ENCODE measurements around the gene RB1.

- TF ChIP-seq CTCF (IDR thresholded peaks at IDR 0.05 in 2 of 3, conservative IDR thresholded peaks at IDR 0.05 in 1 of 3; ENCODE audit: borderline replicate concordance in 1 of 3, insufficient read depth in 1 of 3, low read depth in 2 of 3, low read length in 2 of 3) (no peak), ATF3 (IDR thresholded peaks at IDR 0.05) (no peak), MAX (IDR thresholded peaks at IDR 0.05) (no peak), CEBPB (IDR thresholded peaks at IDR 0.05; ENCODE audit: low read depth) (no peak), ZFX (IDR thresholded peaks at IDR 0.05) (no peak), ZBTB33 (IDR thresholded peaks at IDR 0.05; ENCODE audit: extremely low read depth, insufficient replicate concordance, low read length) (no peak), EZH2 (IDR thresholded peaks at IDR 0.05) (no peak), YY1 (IDR thresholded peaks at IDR 0.05; ENCODE audit: extremely low read depth, insufficient replicate concordance, low read depth, low read length) (no peak), SP1 (IDR thresholded peaks at IDR 0.05; ENCODE audit: low read depth) (no peak), ELF1 (IDR thresholded peaks at IDR 0.05; ENCODE audit: borderline replicate concordance, low read depth) (no peak), POLR2AphosphoS5 (IDR thresholded peaks at IDR 0.05; ENCODE audit: low read depth, low read length) (no peak), POLR2A (IDR thresholded peaks at IDR 0.05; ENCODE audit: borderline replicate concordance, extremely low read depth, insufficient read depth, insufficient read length) (no peak)
Observed at GRCh38 chr13:48318821-48319511, 15.4 kb downstream of the RB1 start.
